GM12874 (cell line): Measurements from ENCODE around the gene PODN.

Source experiments
- CTCF ChIP-seq: IDR thresholded peaks from 2 replicates; pipeline ENCODE4 v1.5.1; 2011; ENCODE audit warnings: low read depth, mild to moderate bottlenecking, control low read depth, low read length, moderate library complexity; ENCODE audit not compliant: insufficient read depth

The PODN gene

GRCh38 chr1:53108646-53109580 is 46.9 kb downstream of the PODN start:
- no peak for TF ChIP-seq CTCF

- TF ChIP-seq CTCF: no peak
Observed at GRCh38 chr1:53110370-53111072, 48.5 kb downstream of the PODN start.

GRCh38 chr1:53111073-53111556 is 49.1 kb downstream of the PODN start:
- no peak for TF ChIP-seq CTCF

GRCh38 chr1:53111693-53112092 is 49.7 kb downstream of the PODN start:
- TF ChIP-seq CTCF: no peak

- no peak for TF ChIP-seq CTCF
Observed at GRCh38 chr1:53112271-53112774, 50.3 kb downstream of the PODN start.

GRCh38 chr1:53112861-53113260 is 50.8 kb downstream of the PODN start:
- TF ChIP-seq CTCF: no peak

GRCh38 chr1:53114090-53114489 is 52.1 kb downstream of the PODN start:
- no peak for TF ChIP-seq CTCF
